SK-N-SH (cell line): ENCODE data around the gene BOLA3. TPM values are rescaled to one million over a fixed set of nuclear protein-coding genes. Genes with fewer than 3 reads are reported as not detected.

Source experiments
- CTCF ChIA-PET: fragments of 300-600, 350-600 bp; formaldehyde crosslinking; extraction: SDS; loops from one replicate; lab custom pipeline; 2021; lab: Yijun Ruan, JAX
- POLR2A ChIA-PET: fragments of 350-600 bp; sonication (Branson Sonifier 250); formaldehyde crosslinking; extraction: SDS; loops from one replicate; lab custom pipeline; 2020; ENCODE audit warnings: antibody characterized with exemption, inconsistent platforms; lab: Yijun Ruan, JAX
- DNase-seq: peaks from one replicate; pipeline ENCODE4 v3.0.0; 2012
- H2AFZ ChIP-seq: fragments of 200-600 bp; sonication (generic); 2 replicates; pipeline ENCODE4 v1.8.1; 2016; ENCODE audit warnings: antibody characterized with exemption, mild to moderate bottlenecking, low read depth
- H3F3A ChIP-seq: fragments of 200-600 bp; sonication (generic); replicated peaks from 2 replicates; pipeline ENCODE3; 2016; ENCODE audit warnings: antibody characterized with exemption, mild to moderate bottlenecking; ENCODE audit not compliant: insufficient read depth
- H3K27ac ChIP-seq, 2 experiments: fragments of 200-500 bp in 1 of 2; fragments of 200-600 bp in 1 of 2; sonication (Bioruptor generic) in 1 of 2; sonication (generic), shearing (Covaris generic) in 1 of 2; 2 replicates each; pipeline versions ENCODE4 v1.5.1 to v1.6.1; 2014 to 2016; ENCODE audit warnings: low read depth in 2 of 2, inconsistent platforms in 1 of 2, low read length in 1 of 2, mild to moderate bottlenecking in 1 of 2, mixed read lengths in 1 of 2
- H3K27me3 ChIP-seq: fragments of 200-600 bp; sonication (generic), shearing (Covaris generic); 2 replicates; pipeline ENCODE4 v1.6.1; 2016; ENCODE audit warnings: mixed run types; ENCODE audit not compliant: insufficient read depth
- H3K36me3 ChIP-seq, 2 experiments: fragments of 200-500 bp in 1 of 2; fragments of 200-600 bp in 1 of 2; sonication (Bioruptor generic) in 1 of 2; sonication (generic) in 1 of 2; replicated peaks in 1 of 2; 2 replicates each; pipeline versions ENCODE3 to v1.5.1; 2014 to 2016; ENCODE audit warnings: low read length in 1 of 2, mild to moderate bottlenecking in 1 of 2; ENCODE audit not compliant: insufficient read depth in 2 of 2, control insufficient read depth in 1 of 2
- H3K4me1 ChIP-seq, 2 experiments: fragments of 200-500 bp in 1 of 2; fragments of 200-600 bp in 1 of 2; sonication (Bioruptor generic) in 1 of 2; sonication (generic), shearing (Covaris generic) in 1 of 2; 2 replicates each; pipeline versions ENCODE4 v1.5.1 to v1.6.1; 2014 to 2016; ENCODE audit warnings: low read depth in 1 of 2, low read length in 1 of 2, mixed run types in 1 of 2; ENCODE audit not compliant: insufficient read depth in 2 of 2, control insufficient read depth in 1 of 2
- H3K4me2 ChIP-seq: fragments of 200-600 bp; sonication (generic), shearing (Covaris generic); 2 replicates; pipeline ENCODE4 v1.6.1; 2017; ENCODE audit warnings: mixed run types
- H3K4me3 ChIP-seq, 2 experiments: fragments of 200-500 bp in 1 of 2; fragments of 200-600 bp in 1 of 2; sonication (Bioruptor generic) in 1 of 2; sonication (generic), shearing (Covaris generic) in 1 of 2; 2 replicates each; pipeline versions ENCODE4 v1.5.1 to v1.8.1; 2014 to 2016; ENCODE audit warnings: low read depth in 2 of 2, inconsistent platforms in 1 of 2, low read length in 1 of 2, mild to moderate bottlenecking in 1 of 2, mixed read lengths in 1 of 2, moderate library complexity in 1 of 2
- H3K79me2 ChIP-seq: fragments of 200-600 bp; sonication (generic); 2 replicates; pipeline ENCODE4 v1.8.1; 2017; ENCODE audit warnings: mild to moderate bottlenecking; ENCODE audit not compliant: insufficient read depth
- H3K9ac ChIP-seq: fragments of 200-600 bp; sonication (generic); 2 replicates; pipeline ENCODE4 v1.6.1; 2017; ENCODE audit warnings: mixed run types
- H3K9me2 ChIP-seq: fragments of 200-600 bp; sonication (generic); 2 replicates; pipeline ENCODE4 v1.6.1; 2017; ENCODE audit warnings: mixed run types
- H3K9me3 ChIP-seq: fragments of 200-600 bp; sonication (generic); 2 replicates; pipeline ENCODE4 v1.6.1; 2017; ENCODE audit warnings: mixed run types, mild to moderate bottlenecking, moderate library complexity
- H4K20me1 ChIP-seq: fragments of 200-600 bp; sonication (generic); 2 replicates; pipeline ENCODE4 v1.6.1; 2017; ENCODE audit warnings: mild to moderate bottlenecking, mixed run types; ENCODE audit not compliant: insufficient read depth
- ELF1 ChIP-seq: IDR thresholded peaks from 2 replicates; pipeline ENCODE4 v1.4.0; 2012
- EP300 ChIP-seq, 2 experiments: IDR thresholded peaks; 2 replicates each; pipeline versions ENCODE4 v1.4.0 to v1.6.1; 2012; ENCODE audit warnings: borderline replicate concordance in 1 of 2, low read depth in 1 of 2, low read length in 1 of 2
- FOXM1 ChIP-seq: IDR thresholded peaks from 2 replicates; pipeline ENCODE4 v1.4.0; 2012; ENCODE audit warnings: low read depth, mild to moderate bottlenecking
- JUND ChIP-seq: IDR thresholded peaks from 2 replicates; pipeline ENCODE4 v1.4.0; 2012
- NFIC ChIP-seq: IDR thresholded peaks from 2 replicates; pipeline ENCODE4 v1.4.0; 2012; ENCODE audit warnings: borderline replicate concordance
- NRF1 ChIP-seq: IDR thresholded peaks from 2 replicates; pipeline ENCODE4 v1.6.1; 2012; ENCODE audit warnings: low read depth, mild to moderate bottlenecking, low read length
- RXRA ChIP-seq: IDR thresholded peaks from 2 replicates; pipeline ENCODE4 v1.4.0; 2012; ENCODE audit warnings: low read depth, mild to moderate bottlenecking, borderline replicate concordance
- SIN3A ChIP-seq: IDR thresholded peaks from 2 replicates; pipeline ENCODE4 v1.6.1; 2012; ENCODE audit warnings: low read depth, mild to moderate bottlenecking, low read length, moderate library complexity, borderline replicate concordance
- TAF1 ChIP-seq: IDR thresholded peaks from 2 replicates; pipeline ENCODE4 v1.6.1; 2012; ENCODE audit warnings: low read depth, mild to moderate bottlenecking, low read length, moderate library complexity, borderline replicate concordance
- TEAD4 ChIP-seq: IDR thresholded peaks from 2 replicates; pipeline ENCODE4 v1.4.0; 2012; ENCODE audit warnings: mild to moderate bottlenecking, borderline replicate concordance; ENCODE audit not compliant: insufficient read depth
- WGBS: methylation state at CpG from one replicate; pipeline ENCODE4 v1.1.6; 2017; ENCODE audit warnings: low lambda C conversion rate; 5-methylcytosine and 5-hydroxymethylcytosine counted together
- polyA plus RNA-seq, 3 experiments: library from polyadenylated mRNA; depleted of rRNA; stranded (reverse); fragments of >200 nt; gene quantifications; 2 replicates each; pipeline ENCODE4 v1.2.3, GENCODE V29; 2012
- TF ChIP-seq, protein P1 (sequence below): IDR thresholded peaks from 2 replicates; pipeline ENCODE4 v1.4.0; 2012; ENCODE audit warnings: low read depth, borderline replicate concordance

The BOLA3 gene
- polyA plus RNA-seq, 1 of the 3 experiments (the other 2 are of a cell fraction): 90.1 TPM

DNA sequence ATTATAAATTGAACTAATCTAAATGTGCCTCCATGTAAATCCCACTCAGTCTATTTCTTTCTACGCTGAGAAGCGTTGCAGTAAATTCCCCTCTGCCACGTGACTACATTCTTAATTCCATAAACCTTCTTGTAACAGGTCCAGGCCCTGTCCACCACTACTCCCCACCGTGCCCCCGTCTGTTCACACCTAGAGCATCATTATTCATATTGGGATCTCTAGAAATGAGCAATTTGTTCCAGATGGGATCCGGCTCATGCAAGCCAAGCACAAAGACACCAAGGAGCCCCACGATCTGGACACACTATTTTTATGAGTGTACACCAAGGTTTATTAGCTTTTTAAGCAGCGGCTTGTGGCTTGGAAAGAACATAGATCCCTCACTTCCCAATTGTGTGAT is 38.2 kb downstream of the BOLA3 start:
- H3K9me2 ChIP-seq: no peaks in the 10 kb centered on the region
- POLR2A ChIA-PET: interaction anchor here (0.6 kb wide), 1 partner anchor 69 kb away, joined by 3 read pairs; the partner anchor contains the start of gene MOB1A
- H2AFZ ChIP-seq: no peak overlapping the region
- H3K27me3 ChIP-seq: no peaks in the 10 kb centered on the region
- H3K4me2 ChIP-seq: no peak overlapping the region
- H3K4me1 ChIP-seq: no peaks in the 10 kb centered on the region
- no peak overlapping the region for H3K4me3 ChIP-seq
- H4K20me1 ChIP-seq: no peaks in the 10 kb centered on the region
- DNase-seq: no peak
- no peak overlapping the region for H3K27ac ChIP-seq
- no peak overlapping the region for H3K9ac ChIP-seq
- no peaks in the 10 kb centered on the region for H3K79me2 ChIP-seq
- H3K36me3 ChIP-seq: peaks cover 0 to 8% of the 10 kb centered on the region in 2 experiments
- CTCF ChIA-PET: interaction anchor here (1.7 kb wide), 1 partner anchor 11 kb away, joined by 6 read pairs; no protein-coding TSS in a partner anchor
- 94% methylated on average over 8 of the region's 8 CpGs for WGBS
- TF ChIP-seq JUND (no peak), NFIC (no peak), FOXM1 (no peak), ELF1 (no peak), SIN3A (no peak), NRF1 (no peak), EP300 (IDR thresholded peaks at IDR 0.05; ENCODE audit: borderline replicate concordance in 1 of 2, low read depth in 1 of 2, low read length in 1 of 2) (no peak), TAF1 (no peak)
- TF ChIP-seq, protein P1, sequence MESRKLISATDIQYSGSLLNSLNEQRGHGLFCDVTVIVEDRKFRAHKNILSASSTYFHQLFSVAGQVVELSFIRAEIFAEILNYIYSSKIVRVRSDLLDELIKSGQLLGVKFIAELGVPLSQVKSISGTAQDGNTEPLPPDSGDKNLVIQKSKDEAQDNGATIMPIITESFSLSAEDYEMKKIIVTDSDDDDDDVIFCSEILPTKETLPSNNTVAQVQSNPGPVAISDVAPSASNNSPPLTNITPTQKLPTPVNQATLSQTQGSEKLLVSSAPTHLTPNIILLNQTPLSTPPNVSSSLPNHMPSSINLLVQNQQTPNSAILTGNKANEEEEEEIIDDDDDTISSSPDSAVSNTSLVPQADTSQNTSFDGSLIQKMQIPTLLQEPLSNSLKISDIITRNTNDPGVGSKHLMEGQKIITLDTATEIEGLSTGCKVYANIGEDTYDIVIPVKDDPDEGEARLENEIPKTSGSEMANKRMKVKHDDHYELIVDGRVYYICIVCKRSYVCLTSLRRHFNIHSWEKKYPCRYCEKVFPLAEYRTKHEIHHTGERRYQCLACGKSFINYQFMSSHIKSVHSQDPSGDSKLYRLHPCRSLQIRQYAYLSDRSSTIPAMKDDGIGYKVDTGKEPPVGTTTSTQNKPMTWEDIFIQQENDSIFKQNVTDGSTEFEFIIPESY: no peak
- TF ChIP-seq, all 33 proteins: peak for 0
- Histone ChIP-seq H3F3A (no peaks in the 10 kb centered on the region), H3K9me3 (no peaks in the 10 kb centered on the region)

DNA sequence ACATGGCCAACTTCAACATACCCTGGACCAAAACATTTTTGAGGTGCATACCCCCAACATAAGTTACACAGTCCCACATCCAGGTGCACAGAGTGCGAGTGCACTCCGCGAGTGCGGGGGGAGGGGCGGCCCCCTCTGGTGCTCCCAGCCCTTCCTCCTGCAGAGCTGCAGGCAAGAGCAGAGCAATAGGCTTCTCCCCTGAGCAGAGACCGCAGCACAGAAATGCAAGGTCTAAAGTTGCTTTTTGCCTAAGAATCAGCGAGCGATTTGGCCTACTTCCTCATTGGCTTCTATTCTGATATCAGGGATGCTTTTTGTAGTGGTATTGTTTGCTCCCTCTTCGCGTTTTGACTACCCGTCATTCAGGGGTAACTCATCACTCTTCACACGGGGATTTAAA is 40.6 kb downstream of the BOLA3 start:
- no peaks in the 10 kb centered on the region for H3K27me3 ChIP-seq
- no peak overlapping the region for H3K27ac ChIP-seq
- TF ChIP-seq EP300 (IDR thresholded peaks at IDR 0.05; ENCODE audit: borderline replicate concordance in 1 of 2, low read depth in 1 of 2, low read length in 1 of 2) (no peak), RXRA (no peak), TEAD4 (no peak)
- ChIA-PET CTCF (interaction anchor here (1.3 to 4.0 kb wide), 4 partner anchors 13 to 284 kb away, joined by 3 to 13 read pairs (median 4); no protein-coding TSS in a partner anchor), POLR2A (no interaction called here)
- peaks cover 0 to 22% of the 10 kb centered on the region in 2 experiments for H3K36me3 ChIP-seq
- no peak overlapping the region for H3K4me3 ChIP-seq
- H3K9me3 ChIP-seq: no peaks in the 10 kb centered on the region
- no peak overlapping the region for H3K9ac ChIP-seq
- no peak overlapping the region for H2AFZ ChIP-seq
- H3F3A ChIP-seq: no peaks in the 10 kb centered on the region
- no peaks in the 10 kb centered on the region for H3K79me2 ChIP-seq
- H3K9me2 ChIP-seq: no peaks in the 10 kb centered on the region
- H3K4me2 ChIP-seq: no peak overlapping the region
- 90% methylated on average over 12 of the region's 12 CpGs for WGBS
- H3K4me1 ChIP-seq: no peaks in the 10 kb centered on the region
- no peak for DNase-seq
- H4K20me1 ChIP-seq: no peaks in the 10 kb centered on the region
